IPS-18a (cell line): ENCODE data around the gene NFKBIB.
"Not testable (repeated sequence)": the region's sequence is repeated elsewhere in the genome, so short reads cannot be mapped to it uniquely, and the experiment has no call there.

ENCODE experiments used
- H3K27ac ChIP-seq: one replicate; pipeline ENCODE4 v1.5.1; 2013; ENCODE audit warnings: low read length
- H3K27me3 ChIP-seq: one replicate; pipeline ENCODE4 v1.6.1; 2013; ENCODE audit warnings: mild to moderate bottlenecking, low read length; ENCODE audit not compliant: control insufficient read depth, insufficient read depth
- H3K36me3 ChIP-seq: one replicate; pipeline ENCODE4 v1.6.1; 2013; ENCODE audit warnings: low read depth, low read length; ENCODE audit not compliant: control insufficient read depth
- H3K4me1 ChIP-seq: one replicate; pipeline ENCODE4 v1.6.1; 2013; ENCODE audit warnings: low read depth, low read length; ENCODE audit not compliant: control insufficient read depth
- H3K4me3 ChIP-seq: one replicate; pipeline ENCODE4 v1.5.1; 2013; ENCODE audit warnings: low read length
- H3K9ac ChIP-seq: one replicate; pipeline ENCODE4 v1.6.1; 2013; ENCODE audit warnings: mild to moderate bottlenecking, low read length, moderate library complexity
- H3K9me3 ChIP-seq: one replicate; pipeline ENCODE4 v1.6.1; 2013; ENCODE audit warnings: low read depth, low read length; ENCODE audit not compliant: control insufficient read depth

Gene NFKBIB

GRCh38 chr19:38878575-38879399, 21.0 kb upstream of the NFKBIB start:
- Histone ChIP-seq H3K4me1 (peaks cover 8% of the 10 kb centered on the region), H3K27ac (no peak overlapping the region), H3K9me3 (no peaks in the 10 kb centered on the region), H3K36me3 (no peaks in the 10 kb centered on the region), H3K4me3 (no peak overlapping the region), H3K9ac (no peak overlapping the region), H3K27me3 (no peaks in the 10 kb centered on the region)

- H3K4me3 ChIP-seq: no peak overlapping the region
- no peak overlapping the region for H3K27ac ChIP-seq
- H3K9me3 ChIP-seq: no peaks in the 10 kb centered on the region
- H3K9ac ChIP-seq: no peak overlapping the region
- no peaks in the 10 kb centered on the region for H3K36me3 ChIP-seq
- H3K27me3 ChIP-seq: no peaks in the 10 kb centered on the region
- H3K4me1 ChIP-seq: peaks cover 8% of the 10 kb centered on the region
These were observed 20.4 kb upstream of the NFKBIB start for GRCh38 chr19:38879400-38879751.

- H3K4me3 ChIP-seq: no peak overlapping the region
- no peaks in the 10 kb centered on the region for H3K36me3 ChIP-seq
- H3K9me3 ChIP-seq: no peaks in the 10 kb centered on the region
- no peaks in the 10 kb centered on the region for H3K27me3 ChIP-seq
- no peak overlapping the region for H3K9ac ChIP-seq
- H3K27ac ChIP-seq: no peak overlapping the region
- peaks cover 8% of the 10 kb centered on the region for H3K4me1 ChIP-seq
These were observed 19.5 kb upstream of the NFKBIB start for GRCh38 chr19:38880076-38880881.

GRCh38 chr19:38880882-38881609, 18.7 kb upstream of the NFKBIB start:
- peaks cover 8% of the 10 kb centered on the region for H3K4me1 ChIP-seq
- H3K27ac ChIP-seq: no peak overlapping the region
- no peaks in the 10 kb centered on the region for H3K9me3 ChIP-seq
- H3K27me3 ChIP-seq: no peaks in the 10 kb centered on the region
- no peak overlapping the region for H3K9ac ChIP-seq
- no peak overlapping the region for H3K4me3 ChIP-seq
- no peaks in the 10 kb centered on the region for H3K36me3 ChIP-seq

GRCh38 chr19:38883286-38883685, 16.5 kb upstream of the NFKBIB start:
- no peaks in the 10 kb centered on the region for H3K4me1 ChIP-seq

GRCh38 chr19:38884691-38885090, 15.1 kb upstream of the NFKBIB start:
- not testable (repeated sequence) for H3K27ac ChIP-seq, H3K4me3 ChIP-seq, H3K36me3 ChIP-seq, H3K9me3 ChIP-seq, H3K27me3 ChIP-seq, H3K9ac ChIP-seq, H3K4me1 ChIP-seq

More at GRCh38 chr19:38883286-38883685, 16.5 kb upstream of the NFKBIB start:
- Histone ChIP-seq H3K4me3 (no peak overlapping the region), H3K27me3 (no peaks in the 10 kb centered on the region), H3K9me3 (no peaks in the 10 kb centered on the region), H3K36me3 (no peaks in the 10 kb centered on the region), H3K27ac (no peak overlapping the region), H3K9ac (no peak overlapping the region)

GRCh38 chr19:38888876-38889275, 10.9 kb upstream of the NFKBIB start:
- H3K4me1 ChIP-seq: no peaks in the 10 kb centered on the region
- H3K9ac ChIP-seq: no peak overlapping the region
- no peak overlapping the region for H3K27ac ChIP-seq
- no peaks in the 10 kb centered on the region for H3K36me3 ChIP-seq
- no peak overlapping the region for H3K4me3 ChIP-seq
- no peaks in the 10 kb centered on the region for H3K9me3 ChIP-seq
- H3K27me3 ChIP-seq: no peaks in the 10 kb centered on the region

- Histone ChIP-seq H3K36me3 (no peaks in the 10 kb centered on the region), H3K27ac (no peak overlapping the region), H3K9me3 (no peaks in the 10 kb centered on the region), H3K27me3 (no peaks in the 10 kb centered on the region), H3K4me3 (no peak overlapping the region), H3K9ac (no peak overlapping the region), H3K4me1 (no peaks in the 10 kb centered on the region)
These were observed 10.0 kb upstream of the NFKBIB start for GRCh38 chr19:38889803-38890202.

GRCh38 chr19:38890686-38891085, 9.1 kb upstream of the NFKBIB start:
- H3K27me3 ChIP-seq: no peaks in the 10 kb centered on the region
- H3K4me3 ChIP-seq: no peak overlapping the region
- no peak overlapping the region for H3K9ac ChIP-seq
- no peaks in the 10 kb centered on the region for H3K36me3 ChIP-seq
- no peak overlapping the region for H3K27ac ChIP-seq
- no peaks in the 10 kb centered on the region for H3K4me1 ChIP-seq
- no peaks in the 10 kb centered on the region for H3K9me3 ChIP-seq

- no peaks in the 10 kb centered on the region for H3K36me3 ChIP-seq
- no peaks in the 10 kb centered on the region for H3K27me3 ChIP-seq
- H3K9ac ChIP-seq: no peak overlapping the region
- no peak overlapping the region for H3K4me3 ChIP-seq
- no peaks in the 10 kb centered on the region for H3K4me1 ChIP-seq
- H3K9me3 ChIP-seq: no peaks in the 10 kb centered on the region
- no peak overlapping the region for H3K27ac ChIP-seq
These were observed 8.0 kb upstream of the NFKBIB start for GRCh38 chr19:38891771-38892170.

GRCh38 chr19:38892841-38893240, 6.9 kb upstream of the NFKBIB start:
- Histone ChIP-seq H3K27ac (no peak overlapping the region), H3K4me1 (no peaks in the 10 kb centered on the region), H3K36me3 (no peaks in the 10 kb centered on the region)

More at GRCh38 chr19:38892841-38893240, 6.9 kb upstream of the NFKBIB start:
- no peaks in the 10 kb centered on the region for H3K9me3 ChIP-seq
- H3K27me3 ChIP-seq: peaks cover under 1% of the 10 kb centered on the region
- H3K4me3 ChIP-seq: no peak overlapping the region
- no peak overlapping the region for H3K9ac ChIP-seq
